Measurements from ENCODE around the gene SLC16A14.

The SLC16A14 gene

DNA sequence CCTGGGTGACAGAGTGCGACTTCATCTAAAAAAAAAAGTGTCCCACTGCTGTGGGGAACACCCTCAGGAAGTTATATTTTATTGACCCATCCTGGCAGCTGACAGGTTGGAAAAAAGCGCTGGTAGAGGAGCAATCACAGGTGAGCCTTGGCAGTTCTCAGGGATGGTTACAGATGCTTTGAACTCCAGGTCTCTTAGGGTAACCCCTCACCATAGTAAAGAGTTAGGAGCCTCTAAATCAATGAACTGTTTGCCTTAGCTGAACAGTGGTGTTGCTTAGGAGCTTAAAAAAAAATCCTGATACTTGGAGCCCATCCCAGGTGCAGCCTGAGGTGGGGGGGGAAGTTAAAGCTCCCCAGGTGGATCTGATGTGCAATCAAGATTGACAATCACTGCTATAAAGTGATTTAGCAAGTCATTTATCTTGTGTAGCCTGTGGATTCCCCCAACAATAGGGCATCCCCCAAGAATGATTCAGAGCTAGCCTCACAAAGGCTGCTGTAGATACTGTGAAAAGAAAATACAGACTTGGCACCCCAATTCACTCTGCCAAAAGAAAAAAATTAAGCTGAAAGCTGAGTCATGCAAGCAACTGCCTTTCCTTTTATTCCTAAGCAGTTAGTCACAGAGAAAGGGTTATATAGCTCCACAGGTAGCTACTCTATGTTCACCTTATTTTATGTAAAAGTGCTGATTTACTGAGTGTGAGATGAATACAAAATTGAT is 14.8 kb downstream of the SLC16A14 start:
- H3F3A ChIP-seq (ENCODE audit: insufficient read depth, low read length) = no peaks in the 10 kb centered on the region
- H3K4me1 ChIP-seq (ENCODE audit: low read length) = no peaks in the 10 kb centered on the region
- no peaks in the 10 kb centered on the region for H3K9me3 ChIP-seq (replicated peaks; ENCODE audit: insufficient read depth, low read length)
- no peaks in the 10 kb centered on the region for H4K20me1 ChIP-seq (ENCODE audit: insufficient read depth, low read length)
- DNase-seq = no peak
- H3K4me2 ChIP-seq (ENCODE audit: low read depth, low read length) = no peak overlapping the region
- no peaks in the 10 kb centered on the region for H3K79me2 ChIP-seq (ENCODE audit: low read length)
- H3K4me3 ChIP-seq (ENCODE audit: low read length) = no peak overlapping the region
- no peak overlapping the region for H3K9ac ChIP-seq (ENCODE audit: low read length)
- H3K9me2 ChIP-seq (replicated peaks; ENCODE audit: insufficient read depth, low read length) = no peaks in the 10 kb centered on the region
- no peaks in the 10 kb centered on the region for H3K36me3 ChIP-seq (replicated peaks; ENCODE audit: insufficient read depth, low read length)
- H2AFZ ChIP-seq (ENCODE audit: low read length) = no peak overlapping the region
- no peaks in the 10 kb centered on the region for H3K27me3 ChIP-seq (replicated peaks; ENCODE audit: insufficient read depth, low read length)
- TF ChIP-seq EZH2phosphoT487 (IDR thresholded peaks at IDR 0.05; ENCODE audit: low read length) (no peak), EZH2 (optimal IDR thresholded peaks at IDR 0.05; ENCODE audit: low read depth, low read length) (no peak)
- TF ChIP-seq, protein P1, sequence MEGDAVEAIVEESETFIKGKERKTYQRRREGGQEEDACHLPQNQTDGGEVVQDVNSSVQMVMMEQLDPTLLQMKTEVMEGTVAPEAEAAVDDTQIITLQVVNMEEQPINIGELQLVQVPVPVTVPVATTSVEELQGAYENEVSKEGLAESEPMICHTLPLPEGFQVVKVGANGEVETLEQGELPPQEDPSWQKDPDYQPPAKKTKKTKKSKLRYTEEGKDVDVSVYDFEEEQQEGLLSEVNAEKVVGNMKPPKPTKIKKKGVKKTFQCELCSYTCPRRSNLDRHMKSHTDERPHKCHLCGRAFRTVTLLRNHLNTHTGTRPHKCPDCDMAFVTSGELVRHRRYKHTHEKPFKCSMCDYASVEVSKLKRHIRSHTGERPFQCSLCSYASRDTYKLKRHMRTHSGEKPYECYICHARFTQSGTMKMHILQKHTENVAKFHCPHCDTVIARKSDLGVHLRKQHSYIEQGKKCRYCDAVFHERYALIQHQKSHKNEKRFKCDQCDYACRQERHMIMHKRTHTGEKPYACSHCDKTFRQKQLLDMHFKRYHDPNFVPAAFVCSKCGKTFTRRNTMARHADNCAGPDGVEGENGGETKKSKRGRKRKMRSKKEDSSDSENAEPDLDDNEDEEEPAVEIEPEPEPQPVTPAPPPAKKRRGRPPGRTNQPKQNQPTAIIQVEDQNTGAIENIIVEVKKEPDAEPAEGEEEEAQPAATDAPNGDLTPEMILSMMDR (IDR thresholded peaks at IDR 0.05; ENCODE audit: low read length) = no peak
- no peak overlapping the region for H3K27ac ChIP-seq (ENCODE audit: low read length)

DNA sequence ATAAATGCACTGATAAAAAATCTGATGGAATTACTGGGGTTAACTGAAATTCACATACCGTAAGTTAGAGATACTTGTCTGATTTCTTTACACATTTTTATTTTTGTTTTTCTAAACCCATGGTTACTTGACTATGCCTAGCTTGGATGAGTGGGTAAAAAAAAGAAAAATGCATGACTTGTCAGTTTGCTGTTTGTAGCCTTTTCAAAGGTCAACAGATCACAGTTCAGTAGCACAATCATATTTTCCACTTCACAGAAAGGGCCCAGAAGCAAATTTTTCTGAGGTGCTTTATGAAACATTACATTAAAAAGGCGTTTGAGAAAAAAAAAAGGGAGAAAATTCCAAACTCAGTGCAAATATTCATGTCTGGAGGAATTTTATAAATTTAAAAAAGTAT is 16.4 kb downstream of the SLC16A14 start:
- H3K9ac ChIP-seq (ENCODE audit: low read length) = no peak overlapping the region
- no peaks in the 10 kb centered on the region for H3K9me2 ChIP-seq (replicated peaks; ENCODE audit: insufficient read depth, low read length)
- no peak overlapping the region for H2AFZ ChIP-seq (ENCODE audit: low read length)
- H3K79me2 ChIP-seq (ENCODE audit: low read length) = no peaks in the 10 kb centered on the region
- no peak overlapping the region for H3K27ac ChIP-seq (ENCODE audit: low read length)
- no peak for DNase-seq
- no peak overlapping the region for H3K4me3 ChIP-seq (ENCODE audit: low read length)
- no peaks in the 10 kb centered on the region for H3K9me3 ChIP-seq (replicated peaks; ENCODE audit: insufficient read depth, low read length)
- TF ChIP-seq, protein P1 (IDR thresholded peaks at IDR 0.05; ENCODE audit: low read length) = no peak
- TF ChIP-seq EZH2 (optimal IDR thresholded peaks at IDR 0.05; ENCODE audit: low read depth, low read length) = no peak
- TF ChIP-seq EZH2phosphoT487 (IDR thresholded peaks at IDR 0.05; ENCODE audit: low read length) = no peak
- no peaks in the 10 kb centered on the region for H3K27me3 ChIP-seq (replicated peaks; ENCODE audit: insufficient read depth, low read length)
- H4K20me1 ChIP-seq (ENCODE audit: insufficient read depth, low read length) = no peaks in the 10 kb centered on the region
- H3K4me2 ChIP-seq (ENCODE audit: low read depth, low read length) = no peak overlapping the region
- H3K36me3 ChIP-seq (replicated peaks; ENCODE audit: insufficient read depth, low read length) = no peaks in the 10 kb centered on the region
- no peaks in the 10 kb centered on the region for H3F3A ChIP-seq (ENCODE audit: insufficient read depth, low read length)
- H3K4me1 ChIP-seq (ENCODE audit: low read length) = no peaks in the 10 kb centered on the region

DNA sequence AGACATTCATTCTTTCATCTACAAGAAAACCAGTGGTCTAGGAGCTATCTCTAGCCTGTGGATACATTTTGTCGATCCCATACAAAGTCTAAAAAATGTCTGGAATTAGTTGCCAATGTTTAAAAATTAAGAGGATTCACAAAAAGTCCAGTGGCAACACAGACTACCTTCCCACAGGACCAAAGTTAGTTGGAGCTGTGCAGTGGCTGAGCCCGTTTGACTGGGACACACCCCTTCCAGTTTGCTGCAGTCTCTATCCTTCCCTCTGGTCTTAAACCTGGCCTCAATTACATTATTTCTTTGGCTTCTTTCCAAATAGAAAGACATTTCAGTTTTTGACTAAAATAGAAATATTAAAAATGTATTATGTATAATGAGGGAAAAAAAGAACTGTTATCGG is 18.6 kb downstream of the SLC16A14 start:
- Histone ChIP-seq H3F3A (ENCODE audit: insufficient read depth, low read length) (no peaks in the 10 kb centered on the region), H3K4me2 (ENCODE audit: low read depth, low read length) (no peak overlapping the region), H3K4me1 (ENCODE audit: low read length) (no peaks in the 10 kb centered on the region), H3K79me2 (ENCODE audit: low read length) (no peaks in the 10 kb centered on the region), H4K20me1 (ENCODE audit: insufficient read depth, low read length) (no peaks in the 10 kb centered on the region), H3K4me3 (ENCODE audit: low read length) (no peak overlapping the region), H3K27ac (ENCODE audit: low read length) (no peak overlapping the region), H3K36me3 (replicated peaks; ENCODE audit: insufficient read depth, low read length) (no peaks in the 10 kb centered on the region), H3K9me2 (replicated peaks; ENCODE audit: insufficient read depth, low read length) (no peaks in the 10 kb centered on the region), H2AFZ (ENCODE audit: low read length) (no peak overlapping the region), H3K27me3 (replicated peaks; ENCODE audit: insufficient read depth, low read length) (no peaks in the 10 kb centered on the region), H3K9ac (ENCODE audit: low read length) (no peak overlapping the region), H3K9me3 (replicated peaks; ENCODE audit: insufficient read depth, low read length) (no peaks in the 10 kb centered on the region)
- no peak for DNase-seq
- TF ChIP-seq EZH2 (optimal IDR thresholded peaks at IDR 0.05; ENCODE audit: low read depth, low read length) (no peak), EZH2phosphoT487 (IDR thresholded peaks at IDR 0.05; ENCODE audit: low read length) (no peak)
- TF ChIP-seq, protein P1 (IDR thresholded peaks at IDR 0.05; ENCODE audit: low read length) = no peak

Measured in MM.1S (cell line).